GM12874 (cell line): ENCODE results near the gene RBM19.

Source experiments
- CTCF ChIP-seq: IDR thresholded peaks from 2 replicates; pipeline ENCODE4 v1.5.1; 2011; ENCODE audit warnings: low read depth, mild to moderate bottlenecking, control low read depth, low read length, moderate library complexity; ENCODE audit not compliant: insufficient read depth

Gene RBM19

GRCh38 chr12:113819495-113819894 lies 146.6 kb downstream of the RBM19 start:
- TF ChIP-seq CTCF = no peak

GRCh38 chr12:113818833-113819232 lies 147.3 kb downstream of the RBM19 start:
- peak; percentile 34; the same call in 1 of the 2 replicates for TF ChIP-seq CTCF

- no peak for TF ChIP-seq CTCF
Observed at GRCh38 chr12:113818283-113818682, 147.8 kb downstream of the RBM19 start.

- TF ChIP-seq CTCF = no peak
Observed at GRCh38 chr12:113816866-113817265, 149.3 kb downstream of the RBM19 start.

- no peak for TF ChIP-seq CTCF
Observed at GRCh38 chr12:113815031-113815430, 151.1 kb downstream of the RBM19 start.

GRCh38 chr12:113813229-113813541 lies 152.9 kb downstream of the RBM19 start:
- TF ChIP-seq CTCF = no peak

GRCh38 chr12:113812411-113813228 lies 153.5 kb downstream of the RBM19 start:
- no peak for TF ChIP-seq CTCF
